Fibroblast of lung (primary cell): Measurements from ENCODE around the gene NUTM2B.
"Not testable (repeated sequence)": the region's sequence is repeated elsewhere in the genome, so short reads cannot be mapped to it uniquely, and the experiment has no call there.

Experiments
- CTCF ChIP-seq, 2 donors: IDR thresholded peaks in 1 of 2; conservative IDR thresholded peaks in 1 of 2; 1 replicate in 1 of 2; 2 replicates in 1 of 2; pipeline ENCODE4 v1.5.1; 2011 to 2012; ENCODE audit warnings: low read length in 2 of 2, control low read depth in 1 of 2, inconsistent platforms in 1 of 2, low read depth in 1 of 2, mild to moderate bottlenecking in 1 of 2
- EZH2 ChIP-seq: IDR thresholded peaks from 2 replicates; pipeline ENCODE4 v1.5.1; 2012; ENCODE audit warnings: low read length, control low read depth, mild to moderate bottlenecking; ENCODE audit errors: missing control alignments

- not testable (repeated sequence) for TF ChIP-seq CTCF (conservative IDR thresholded peaks at IDR 0.05 in 1 of 2, IDR thresholded peaks at IDR 0.05 in 1 of 2; ENCODE audit: low read depth in 1 of 2, low read length in 2 of 2); EZH2
Observed at GRCh38 chr10:79669248-79669788, 33.7 kb upstream of the NUTM2B start.
